SK-N-SH treated with all-trans-retinoic acid at 6 μM for 48 hours (cell line): Measurements from ENCODE around the gene LANCL1.
A peak's percentile ranks its signal among the peaks of the same experiment; 100 is the strongest.

Source experiments
- ATAC-seq: fragments of 200-7000 bp; cut with Tn5 transposase; 3 replicates; pipeline ENCODE4 v1.9.1; 2020; ENCODE audit warnings: mild to moderate bottlenecking, moderate library complexity
- ARNTL ChIP-seq: fragments of 450-650 bp; formaldehyde crosslinking; IDR thresholded peaks from 2 replicates; pipeline ENCODE4 v1.5.0; 2020; ENCODE audit warnings: low read depth, mild to moderate bottlenecking, moderate library complexity, borderline replicate concordance
- BACH2 ChIP-seq: fragments of 250-450 bp; sonication (Bioruptor Pico); IDR thresholded peaks from 2 replicates; pipeline ENCODE4 v1.9.0; 2021; ENCODE audit warnings: mild to moderate bottlenecking, borderline replicate concordance
- CREB5 ChIP-seq: fragments of 250-450 bp; sonication (Bioruptor Pico); IDR thresholded peaks from 2 replicates; pipeline ENCODE4 v1.5.1; 2020; ENCODE audit warnings: low read depth, mild to moderate bottlenecking, moderate library complexity
- CSDC2 ChIP-seq: fragments of 250-450 bp; sonication (Bioruptor Pico); IDR thresholded peaks from 2 replicates; pipeline ENCODE4 v1.5.0; 2020; ENCODE audit warnings: mild to moderate bottlenecking, moderate library complexity
- CSRNP3 ChIP-seq: fragments of 250-450 bp; sonication (Bioruptor Pico); IDR thresholded peaks from 2 replicates; pipeline ENCODE4 v1.5.1; 2021; ENCODE audit warnings: mild to moderate bottlenecking, moderate library complexity
- ESRRG ChIP-seq: fragments of 250-450 bp; sonication (Bioruptor Pico); IDR thresholded peaks from 2 replicates; pipeline ENCODE4 v1.6.1; 2021; ENCODE audit warnings: mild to moderate bottlenecking
- GLIS3 ChIP-seq: fragments of 250-450 bp; sonication (Bioruptor Pico); IDR thresholded peaks from 2 replicates; pipeline ENCODE4 v1.5.0; 2020; ENCODE audit warnings: mild to moderate bottlenecking, moderate library complexity
- ISL1 ChIP-seq: fragments of 250-450 bp; sonication (Bioruptor Pico); IDR thresholded peaks from 2 replicates; pipeline ENCODE4 v2.1.2; 2022; ENCODE audit warnings: mild to moderate bottlenecking, moderate library complexity
- OSR1 ChIP-seq: fragments of 250-450 bp; sonication (Bioruptor Pico); IDR thresholded peaks from 2 replicates; pipeline ENCODE4 v1.8.0; 2022; ENCODE audit warnings: moderate library complexity, mild to moderate bottlenecking, inconsistent platforms
- PATZ1 ChIP-seq: fragments of 250-450 bp; sonication (Bioruptor Pico); IDR thresholded peaks from 2 replicates; pipeline ENCODE4 v1.8.0; 2020; ENCODE audit warnings: mild to moderate bottlenecking, moderate library complexity, borderline replicate concordance
- POU6F1 ChIP-seq: fragments of 250-450 bp; sonication (Bioruptor Pico); IDR thresholded peaks from 2 replicates; pipeline ENCODE4 v1.8.0; 2021; ENCODE audit warnings: low read depth, mild to moderate bottlenecking, moderate library complexity, borderline replicate concordance
- PPARA ChIP-seq: fragments of 250-450 bp; sonication (Bioruptor Pico); IDR thresholded peaks from 2 replicates; pipeline ENCODE4 v1.5.0; 2020; ENCODE audit warnings: mild to moderate bottlenecking, borderline replicate concordance
- SNAI2 ChIP-seq: fragments of 250-450 bp; sonication (Bioruptor Pico); IDR thresholded peaks from 2 replicates; pipeline ENCODE4 v1.5.0; 2020; ENCODE audit warnings: mild to moderate bottlenecking, moderate library complexity
- TCF4 ChIP-seq: fragments of 250-450 bp; sonication (Bioruptor Pico); IDR thresholded peaks from 2 replicates; pipeline ENCODE4 v1.8.0; 2021; ENCODE audit warnings: mild to moderate bottlenecking, moderate library complexity, borderline replicate concordance
- TOX ChIP-seq: fragments of 250-450 bp; sonication (Bioruptor Pico); IDR thresholded peaks from 2 replicates; pipeline ENCODE4 v1.8.0; 2021; ENCODE audit warnings: mild to moderate bottlenecking, moderate library complexity, borderline replicate concordance
- ZC3H10 ChIP-seq: fragments of 250-450 bp; sonication (Bioruptor Pico); IDR thresholded peaks from 2 replicates; pipeline ENCODE4 v1.5.1; 2021; ENCODE audit warnings: mild to moderate bottlenecking, moderate library complexity
- ZFP3 ChIP-seq: fragments of 250-450 bp; sonication (Bioruptor Pico); IDR thresholded peaks from 2 replicates; pipeline ENCODE4 v1.5.0; 2020; ENCODE audit warnings: mild to moderate bottlenecking, moderate library complexity
- ZNF565 ChIP-seq: fragments of 450-650 bp; formaldehyde crosslinking; conservative IDR thresholded peaks from 2 replicates; pipeline ENCODE4 v1.5.0; 2020; ENCODE audit warnings: low read depth, mild to moderate bottlenecking, moderate library complexity
- ZNF70 ChIP-seq: fragments of 450-650 bp; formaldehyde crosslinking; IDR thresholded peaks from 2 replicates; pipeline ENCODE4 v1.5.0; 2020; ENCODE audit warnings: mild to moderate bottlenecking, moderate library complexity
- ZNF8 ChIP-seq: fragments of 450-650 bp; formaldehyde crosslinking; IDR thresholded peaks from 2 replicates; pipeline ENCODE4 v1.5.0; 2020; ENCODE audit warnings: mild to moderate bottlenecking, moderate library complexity

The LANCL1 gene

GRCh38 chr2:210421916-210422315, 54.6 kb downstream of the LANCL1 start:
- ATAC-seq = peak; percentile 80
- TF ChIP-seq CREB5 (CRISPR knock-in tag) = no peak
- peak; percentile 58; the same call in 1 of the 2 replicates for TF ChIP-seq PATZ1 (CRISPR knock-in tag)
- TF ChIP-seq, all 23 proteins: peak for 1

GRCh38 chr2:210412660-210413059, 63.9 kb downstream of the LANCL1 start:
- no peak for TF ChIP-seq PPARA (CRISPR knock-in tag)
- no peak for TF ChIP-seq PATZ1 (CRISPR knock-in tag)
- no peak for TF ChIP-seq GLIS3 (CRISPR knock-in tag)
- no peak for TF ChIP-seq SNAI2 (CRISPR knock-in tag)
- TF ChIP-seq TOX = no peak
- no peak for TF ChIP-seq ARNTL (CRISPR knock-in tag)
- TF ChIP-seq CSRNP3 (CRISPR knock-in tag) = no peak
- no peak for TF ChIP-seq ZFP3 (CRISPR knock-in tag)
- no peak for TF ChIP-seq ISL1 (CRISPR knock-in tag)
- no peak for TF ChIP-seq ZNF565 (CRISPR knock-in tag)
- no peak for TF ChIP-seq POU6F1 (CRISPR knock-in tag)
- no peak for TF ChIP-seq ESRRG (CRISPR knock-in tag)
- TF ChIP-seq CSDC2 (CRISPR knock-in tag) = no peak
- TF ChIP-seq ZNF70 = no peak
- no peak for TF ChIP-seq ZC3H10
- no peak for TF ChIP-seq TCF4 (CRISPR knock-in tag)
- TF ChIP-seq, all 23 proteins: peak for 0
- ATAC-seq = no peak

GRCh38 chr2:210410542-210410941, 66.0 kb downstream of the LANCL1 start:
- TF ChIP-seq TCF4 (CRISPR knock-in tag) (no peak), GLIS3 (CRISPR knock-in tag) (no peak)
- no peak for ATAC-seq

- TF ChIP-seq ZNF8 (no peak), OSR1 (no peak), BACH2 (CRISPR knock-in tag) (no peak), PPARA (CRISPR knock-in tag) (no peak), ESRRG (CRISPR knock-in tag) (no peak), TOX (no peak), POU6F1 (CRISPR knock-in tag) (no peak), TCF4 (CRISPR knock-in tag) (no peak), ZNF70 (no peak)
- peak; percentile 60 for ATAC-seq
Measured at GRCh38 chr2:210399440-210400041, 77.0 kb downstream of the LANCL1 start.
